Cardiac muscle cell (in vitro differentiated cells and primary cell): ENCODE measurements around the gene SULF2. TPM values are rescaled to one million over a fixed set of nuclear protein-coding genes. Genes with fewer than 3 reads are reported as not detected.

ENCODE experiments used
- DNase-seq, 2 donors: peaks; one replicate each; pipeline versions ENCODE4 v3.0.0 to v3.0.0-alpha.2; 2010 to 2017; ENCODE audit warnings: low read depth in 1 of 2, low spot score in 1 of 2
- H3K27ac ChIP-seq: fragments of 200-600 bp; sonication (generic); 2 replicates; pipeline ENCODE4 v1.5.1; 2016
- H3K27me3 ChIP-seq: fragments of 200-600 bp; sonication (generic); 2 replicates; pipeline ENCODE4 v1.6.0; 2016; ENCODE audit warnings: control low read depth
- H3K36me3 ChIP-seq: fragments of 200-600 bp; sonication (generic); 2 replicates; pipeline ENCODE4 v1.5.1; 2016; ENCODE audit warnings: control low read depth
- H3K4me1 ChIP-seq: fragments of 200-600 bp; sonication (generic); 2 replicates; pipeline ENCODE4 v1.8.1; 2017; ENCODE audit warnings: low read depth, mild to moderate bottlenecking, mixed run types
- H3K4me3 ChIP-seq: fragments of 200-600 bp; sonication (generic); 2 replicates; pipeline ENCODE4 v1.5.1; 2016; ENCODE audit warnings: mild to moderate bottlenecking
- H3K9me3 ChIP-seq: fragments of 200-600 bp; sonication (generic); 2 replicates; pipeline ENCODE4 v1.5.1; 2017; ENCODE audit warnings: low read depth, mild to moderate bottlenecking, control low read depth
- polyA plus RNA-seq: library from polyadenylated mRNA; unstranded; fragments of >200 nt; fragmentation: Nextera tagmentation; extraction: Ambion mirVana; gene quantifications from 2 replicates; pipeline ENCODE4 v1.2.1, GENCODE V29; 2016
- total RNA-seq: library from RNA; depleted of rRNA; stranded (reverse); fragments of >200 nt; gene quantifications from 2 replicates; pipeline ENCODE4 v1.2.3, GENCODE V29; 2016
- TF ChIP-seq, protein P1 (sequence below): IDR thresholded peaks from 2 replicates; pipeline ENCODE4 v1.5.1; 2012; ENCODE audit warnings: low read depth, mild to moderate bottlenecking, low read length

SULF2 gene
- total and polyA plus RNA-seq, 2 experiments from 2014 or later, result 4.2 to 9.6 TPM

DNA sequence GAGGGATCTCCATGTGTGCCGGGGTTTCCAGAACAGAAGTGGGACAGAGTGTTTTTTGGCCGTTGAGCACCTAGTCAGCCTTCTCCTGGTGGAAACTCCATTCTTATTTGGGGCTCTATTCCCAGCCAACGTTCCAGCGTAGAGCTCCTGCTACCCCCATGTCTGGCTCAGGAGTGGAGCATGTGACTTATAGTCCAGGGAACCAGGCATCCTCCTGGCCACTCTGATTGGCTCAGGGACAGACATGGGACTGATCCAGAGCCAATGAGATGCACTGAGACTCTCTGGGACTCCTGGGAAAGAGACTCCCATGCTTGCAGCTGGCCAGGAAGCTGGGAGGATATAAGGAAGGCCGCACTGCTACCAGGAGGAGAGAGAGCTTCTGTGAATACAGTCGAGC lies 87.1 kb downstream of the SULF2 start:
- DNase-seq, result no peak
- H3K9me3 ChIP-seq, result no peaks in the 10 kb centered on the region
- H3K27ac ChIP-seq, result no peak overlapping the region
- no peaks in the 10 kb centered on the region for H3K27me3 ChIP-seq
- H3K36me3 ChIP-seq, result no peaks in the 10 kb centered on the region
- TF ChIP-seq, protein P1, sequence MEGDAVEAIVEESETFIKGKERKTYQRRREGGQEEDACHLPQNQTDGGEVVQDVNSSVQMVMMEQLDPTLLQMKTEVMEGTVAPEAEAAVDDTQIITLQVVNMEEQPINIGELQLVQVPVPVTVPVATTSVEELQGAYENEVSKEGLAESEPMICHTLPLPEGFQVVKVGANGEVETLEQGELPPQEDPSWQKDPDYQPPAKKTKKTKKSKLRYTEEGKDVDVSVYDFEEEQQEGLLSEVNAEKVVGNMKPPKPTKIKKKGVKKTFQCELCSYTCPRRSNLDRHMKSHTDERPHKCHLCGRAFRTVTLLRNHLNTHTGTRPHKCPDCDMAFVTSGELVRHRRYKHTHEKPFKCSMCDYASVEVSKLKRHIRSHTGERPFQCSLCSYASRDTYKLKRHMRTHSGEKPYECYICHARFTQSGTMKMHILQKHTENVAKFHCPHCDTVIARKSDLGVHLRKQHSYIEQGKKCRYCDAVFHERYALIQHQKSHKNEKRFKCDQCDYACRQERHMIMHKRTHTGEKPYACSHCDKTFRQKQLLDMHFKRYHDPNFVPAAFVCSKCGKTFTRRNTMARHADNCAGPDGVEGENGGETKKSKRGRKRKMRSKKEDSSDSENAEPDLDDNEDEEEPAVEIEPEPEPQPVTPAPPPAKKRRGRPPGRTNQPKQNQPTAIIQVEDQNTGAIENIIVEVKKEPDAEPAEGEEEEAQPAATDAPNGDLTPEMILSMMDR, result no peak
- H3K4me1 ChIP-seq, result no peaks in the 10 kb centered on the region
- no peak overlapping the region for H3K4me3 ChIP-seq

GRCh38 chr20:47696856-47697255 lies 88.4 kb downstream of the SULF2 start:
- Histone ChIP-seq H3K27ac (no peak overlapping the region), H3K9me3 (no peaks in the 10 kb centered on the region), H3K27me3 (no peaks in the 10 kb centered on the region), H3K4me1 (no peaks in the 10 kb centered on the region), H3K36me3 (no peaks in the 10 kb centered on the region), H3K4me3 (no peak overlapping the region)
- TF ChIP-seq, protein P1, result no peak
- no peak for DNase-seq

DNA sequence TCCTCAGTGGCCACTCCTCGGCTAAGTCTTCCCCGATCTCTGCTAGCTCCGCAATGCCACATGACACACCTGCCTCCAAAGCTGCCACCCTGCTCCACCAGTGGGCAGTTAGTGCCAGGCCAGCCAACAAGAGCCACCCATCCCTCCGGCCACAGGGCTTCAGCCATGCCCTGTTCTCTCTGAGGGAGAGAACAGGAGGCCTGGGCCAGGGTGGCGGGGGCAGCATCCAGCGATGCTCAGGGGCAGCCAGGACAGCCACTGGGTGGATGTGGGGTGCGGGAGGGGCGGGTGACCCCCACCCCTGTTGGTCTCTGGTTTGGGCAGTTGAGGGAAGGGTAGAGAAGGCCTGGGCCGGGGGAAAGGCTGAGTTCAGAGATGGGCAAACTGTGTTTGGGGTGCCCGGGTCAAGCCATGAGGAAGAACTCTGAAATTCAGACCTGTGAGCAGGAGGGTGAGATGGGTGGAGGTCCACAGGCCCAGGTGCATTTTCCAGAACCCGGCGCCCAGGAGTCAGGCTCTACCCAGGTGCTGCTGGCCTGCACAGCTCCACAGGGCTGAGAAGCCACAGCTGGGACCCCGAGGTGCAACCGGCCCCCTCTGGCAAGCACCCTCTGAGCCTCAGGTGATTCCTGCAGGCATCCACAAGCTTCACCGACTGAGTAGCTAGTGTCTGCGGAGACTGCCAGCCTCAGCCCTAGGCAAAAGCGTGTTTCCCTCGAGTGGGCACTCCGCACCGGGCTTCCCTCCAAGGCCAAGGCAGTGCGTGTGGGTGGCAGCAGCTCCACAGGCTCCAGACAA lies 91.1 kb downstream of the SULF2 start:
- Histone ChIP-seq H3K4me1 (no peaks in the 10 kb centered on the region), H3K27ac (no peak overlapping the region), H3K4me3 (no peak overlapping the region), H3K36me3 (no peaks in the 10 kb centered on the region), H3K9me3 (no peaks in the 10 kb centered on the region), H3K27me3 (no peaks in the 10 kb centered on the region)
- TF ChIP-seq, protein P1, result no peak
- DNase-seq, result no peak

- no peaks in the 10 kb centered on the region for H3K4me1 ChIP-seq
- TF ChIP-seq, protein P1, result no peak
- H3K27me3 ChIP-seq, result no peaks in the 10 kb centered on the region
- DNase-seq, result peak; percentile 32 to 34
- no peaks in the 10 kb centered on the region for H3K9me3 ChIP-seq
- no peaks in the 10 kb centered on the region for H3K36me3 ChIP-seq
- no peak overlapping the region for H3K27ac ChIP-seq
- H3K4me3 ChIP-seq, result no peak overlapping the region
Measured at GRCh38 chr20:47691625-47692024, 93.7 kb downstream of the SULF2 start.

- TF ChIP-seq, protein P1, result no peak
- Histone ChIP-seq H3K27me3 (no peaks in the 10 kb centered on the region), H3K4me1 (no peaks in the 10 kb centered on the region), H3K4me3 (no peak overlapping the region), H3K9me3 (no peaks in the 10 kb centered on the region), H3K36me3 (no peaks in the 10 kb centered on the region), H3K27ac (no peak overlapping the region)
- DNase-seq, result no peak
Measured at GRCh38 chr20:47689731-47690130, 95.5 kb downstream of the SULF2 start.
